HepG2 (cell line): ENCODE data around the gene C2. TPM values are rescaled to one million over a fixed set of nuclear protein-coding genes. Genes with fewer than 3 reads are reported as not detected.

ENCODE experiments used
- EED ChIP-seq: sonication (generic); formaldehyde crosslinking; IDR thresholded peaks from 2 replicates; pipeline ENCODE4 v1.5.0; 2020; ENCODE audit warnings: mild to moderate bottlenecking, missing genetic modification reagents
- FLYWCH1 ChIP-seq: sonication (generic); formaldehyde crosslinking; IDR thresholded peaks from 2 replicates; pipeline ENCODE4 v1.8.1; 2023; ENCODE audit warnings: mild to moderate bottlenecking, missing genetic modification reagents
- GABPB1 ChIP-seq: IDR thresholded peaks from 2 replicates; pipeline ENCODE4 v1.6.1; 2016; ENCODE audit warnings: mild to moderate bottlenecking, missing genetic modification reagents, moderate library complexity, missing compliant biosample characterization
- GLI4 ChIP-seq: sonication (generic); formaldehyde crosslinking; IDR thresholded peaks from 2 replicates; pipeline ENCODE4 v1.5.1; 2020; ENCODE audit warnings: missing genetic modification reagents, mild to moderate bottlenecking, moderate library complexity, borderline replicate concordance
- HNRNPL ChIP-seq: fragments of 200-400 bp; formaldehyde crosslinking; IDR thresholded peaks from 2 replicates; pipeline ENCODE4 v1.6.1; 2017; ENCODE audit warnings: mild to moderate bottlenecking, low read depth, low read length
- NR2F6 ChIP-seq, 2 experiments: IDR thresholded peaks; 2 replicates each; pipeline ENCODE4 v1.6.1; 2016; ENCODE audit warnings: antibody characterized with exemption in 1 of 2, mild to moderate bottlenecking in 1 of 2
- RBFOX2 ChIP-seq: fragments of 200-400 bp; formaldehyde crosslinking; IDR thresholded peaks from 2 replicates; pipeline ENCODE4 v1.6.1; 2017; ENCODE audit warnings: low read depth, mild to moderate bottlenecking, low read length
- SP2 ChIP-seq: sonication (generic); formaldehyde crosslinking; IDR thresholded peaks from 2 replicates; pipeline ENCODE4 v1.5.1; 2020; ENCODE audit warnings: mild to moderate bottlenecking, missing genetic modification reagents
- TEAD3 ChIP-seq: optimal IDR thresholded peaks from 2 replicates; pipeline ENCODE3; 2016; ENCODE audit warnings: borderline replicate concordance
- USF2 ChIP-seq, 2 experiments: sonication (generic) in 1 of 2; formaldehyde crosslinking in 1 of 2; IDR thresholded peaks; 2 replicates each; pipeline versions ENCODE4 v1.5.1 to v1.6.1; 2011 to 2020; ENCODE audit warnings: borderline replicate concordance in 1 of 2, low read depth in 1 of 2, low read length in 1 of 2, mild to moderate bottlenecking in 1 of 2, missing genetic modification reagents in 1 of 2, moderate library complexity in 1 of 2
- ZNF224 ChIP-seq: sonication (generic); formaldehyde crosslinking; IDR thresholded peaks from 2 replicates; pipeline ENCODE4 v1.5.0; 2020; ENCODE audit warnings: mild to moderate bottlenecking, missing genetic modification reagents
- ZNF235 ChIP-seq: sonication (generic); formaldehyde crosslinking; IDR thresholded peaks from 2 replicates; pipeline ENCODE4 v1.8.1; 2023; ENCODE audit warnings: mild to moderate bottlenecking, missing genetic modification reagents, borderline replicate concordance
- ZNF264 ChIP-seq: sonication (generic); formaldehyde crosslinking; IDR thresholded peaks from 2 replicates; pipeline ENCODE4 v1.4.0; 2020; ENCODE audit warnings: missing genetic modification reagents
- ZNF572 ChIP-seq: sonication (generic); formaldehyde crosslinking; IDR thresholded peaks from 2 replicates; pipeline ENCODE4 v1.5.1; 2020; ENCODE audit warnings: mild to moderate bottlenecking, missing genetic modification reagents
- ZNF768 ChIP-seq: sonication (generic); formaldehyde crosslinking; IDR thresholded peaks from 2 replicates; pipeline ENCODE4 v1.4.0; 2020; ENCODE audit warnings: missing genetic modification reagents
- polyA plus RNA-seq, 8 experiments: library from polyadenylated mRNA; depleted of rRNA in 3 of 8; stranded (reverse) in 7 of 8; unstranded in 1 of 8; fragments of >200 nt; fragmentation: Illumina TruSeq in 4 of 8; extraction: Trizol in 4 of 8; gene quantifications; 2 replicates each; pipeline versions ENCODE4 v1.2.1 to v1.2.3, GENCODE V29; 2011 to 2016; ENCODE audit warnings: low read depth in 4 of 8, missing spikeins in 1 of 8, mixed read lengths in 1 of 8; ENCODE audit not compliant: insufficient read depth in 1 of 8
- total RNA-seq, 5 experiments: library from RNA; depleted of rRNA; stranded (reverse); fragments of >200 nt; fragmentation: Illumina TruSeq; extraction: Trizol; gene quantifications; 2 replicates each; pipeline ENCODE4 v1.2.3, GENCODE V29; 2016; ENCODE audit warnings: low read depth in 1 of 5
- TF ChIP-seq, protein P1 (sequence below): sonication (generic); formaldehyde crosslinking; IDR thresholded peaks from 2 replicates; pipeline ENCODE4 v1.8.0; 2022; ENCODE audit warnings: mild to moderate bottlenecking, missing genetic modification reagents; ENCODE audit not compliant: insufficient replicate concordance
- TF ChIP-seq, protein P2 (sequence below): sonication (generic); formaldehyde crosslinking; IDR thresholded peaks from 2 replicates; pipeline ENCODE4 v1.8.0; 2022; ENCODE audit warnings: missing genetic modification reagents, mild to moderate bottlenecking, moderate library complexity, borderline replicate concordance
- TF ChIP-seq, protein P3 (sequence below): sonication (generic); formaldehyde crosslinking; conservative IDR thresholded peaks from 2 replicates; pipeline ENCODE4 v1.4.0; 2020; ENCODE audit warnings: missing genetic modification reagents
- TF ChIP-seq, protein P4 (sequence below): sonication (generic); formaldehyde crosslinking; IDR thresholded peaks from 2 replicates; pipeline ENCODE4 v1.4.0; 2020; ENCODE audit warnings: mild to moderate bottlenecking, low read depth, missing genetic modification reagents

The C2 gene
- total and polyA plus RNA-seq, 2 of the 13 experiments (the other 11 are each of a cell fraction or from before 2014, with no cell fraction given): 165 to 307 TPM

GRCh38 chr6:31947070-31947675 lies 19.7 kb downstream of the C2 start (continued):
- TF ChIP-seq GABPB1 (0 out of 2 replicates have a peak, but pooled peaks have one; percentile 12), ZNF224 (CRISPR knock-in tag) (peak; percentile 71; the same call in 1 of the 2 replicates), TEAD3 (CRISPR knock-in tag) (no peak), RBFOX2 (peak; percentile 72), NR2F6 (IDR thresholded peaks at IDR 0.05) (peak; percentile 69), NR2F6 (CRISPR knock-in tag; IDR thresholded peaks at IDR 0.05) (peak; percentile 53; the same call in 1 of the 2 replicates), SP2 (CRISPR knock-in tag) (peak; percentile 40), ZNF572 (peak; percentile 87), ZNF768 (CRISPR knock-in tag) (peak; percentile 59; the same call in 1 of the 2 replicates), ZNF235 (CRISPR knock-in tag) (no peak), USF2 (IDR thresholded peaks at IDR 0.05; ENCODE audit: low read depth, low read length) (no peak), USF2 (CRISPR knock-in tag; IDR thresholded peaks at IDR 0.05; ENCODE audit: borderline replicate concordance) (no peak), FLYWCH1 (CRISPR knock-in tag) (0 out of 2 replicates have a peak, but pooled peaks have one; percentile 52), EED (CRISPR knock-in tag) (peak; percentile 69), ZNF264 (0 out of 2 replicates have a peak, but pooled peaks have one; percentile 19), GLI4 (CRISPR knock-in tag) (no peak), HNRNPL (0 out of 2 replicates have a peak, but pooled peaks have one; percentile 79)
- TF ChIP-seq, protein P1, sequence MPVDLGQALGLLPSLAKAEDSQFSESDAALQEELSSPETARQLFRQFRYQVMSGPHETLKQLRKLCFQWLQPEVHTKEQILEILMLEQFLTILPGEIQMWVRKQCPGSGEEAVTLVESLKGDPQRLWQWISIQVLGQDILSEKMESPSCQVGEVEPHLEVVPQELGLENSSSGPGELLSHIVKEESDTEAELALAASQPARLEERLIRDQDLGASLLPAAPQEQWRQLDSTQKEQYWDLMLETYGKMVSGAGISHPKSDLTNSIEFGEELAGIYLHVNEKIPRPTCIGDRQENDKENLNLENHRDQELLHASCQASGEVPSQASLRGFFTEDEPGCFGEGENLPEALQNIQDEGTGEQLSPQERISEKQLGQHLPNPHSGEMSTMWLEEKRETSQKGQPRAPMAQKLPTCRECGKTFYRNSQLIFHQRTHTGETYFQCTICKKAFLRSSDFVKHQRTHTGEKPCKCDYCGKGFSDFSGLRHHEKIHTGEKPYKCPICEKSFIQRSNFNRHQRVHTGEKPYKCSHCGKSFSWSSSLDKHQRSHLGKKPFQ (CRISPR knock-in tag): peak; percentile 57
- TF ChIP-seq, protein P2, sequence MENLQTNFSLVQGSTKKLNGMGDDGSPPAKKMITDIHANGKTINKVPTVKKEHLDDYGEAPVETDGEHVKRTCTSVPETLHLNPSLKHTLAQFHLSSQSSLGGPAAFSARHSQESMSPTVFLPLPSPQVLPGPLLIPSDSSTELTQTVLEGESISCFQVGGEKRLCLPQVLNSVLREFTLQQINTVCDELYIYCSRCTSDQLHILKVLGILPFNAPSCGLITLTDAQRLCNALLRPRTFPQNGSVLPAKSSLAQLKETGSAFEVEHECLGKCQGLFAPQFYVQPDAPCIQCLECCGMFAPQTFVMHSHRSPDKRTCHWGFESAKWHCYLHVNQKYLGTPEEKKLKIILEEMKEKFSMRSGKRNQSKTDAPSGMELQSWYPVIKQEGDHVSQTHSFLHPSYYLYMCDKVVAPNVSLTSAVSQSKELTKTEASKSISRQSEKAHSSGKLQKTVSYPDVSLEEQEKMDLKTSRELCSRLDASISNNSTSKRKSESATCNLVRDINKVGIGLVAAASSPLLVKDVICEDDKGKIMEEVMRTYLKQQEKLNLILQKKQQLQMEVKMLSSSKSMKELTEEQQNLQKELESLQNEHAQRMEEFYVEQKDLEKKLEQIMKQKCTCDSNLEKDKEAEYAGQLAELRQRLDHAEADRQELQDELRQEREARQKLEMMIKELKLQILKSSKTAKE (CRISPR knock-in tag): peak; percentile 27; the same call in 1 of the 2 replicates
- TF ChIP-seq, protein P3, sequence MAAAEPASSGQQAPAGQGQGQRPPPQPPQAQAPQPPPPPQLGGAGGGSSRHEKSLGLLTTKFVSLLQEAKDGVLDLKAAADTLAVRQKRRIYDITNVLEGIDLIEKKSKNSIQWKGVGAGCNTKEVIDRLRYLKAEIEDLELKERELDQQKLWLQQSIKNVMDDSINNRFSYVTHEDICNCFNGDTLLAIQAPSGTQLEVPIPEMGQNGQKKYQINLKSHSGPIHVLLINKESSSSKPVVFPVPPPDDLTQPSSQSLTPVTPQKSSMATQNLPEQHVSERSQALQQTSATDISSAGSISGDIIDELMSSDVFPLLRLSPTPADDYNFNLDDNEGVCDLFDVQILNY (CRISPR knock-in tag): no peak
- TF ChIP-seq, protein P4, sequence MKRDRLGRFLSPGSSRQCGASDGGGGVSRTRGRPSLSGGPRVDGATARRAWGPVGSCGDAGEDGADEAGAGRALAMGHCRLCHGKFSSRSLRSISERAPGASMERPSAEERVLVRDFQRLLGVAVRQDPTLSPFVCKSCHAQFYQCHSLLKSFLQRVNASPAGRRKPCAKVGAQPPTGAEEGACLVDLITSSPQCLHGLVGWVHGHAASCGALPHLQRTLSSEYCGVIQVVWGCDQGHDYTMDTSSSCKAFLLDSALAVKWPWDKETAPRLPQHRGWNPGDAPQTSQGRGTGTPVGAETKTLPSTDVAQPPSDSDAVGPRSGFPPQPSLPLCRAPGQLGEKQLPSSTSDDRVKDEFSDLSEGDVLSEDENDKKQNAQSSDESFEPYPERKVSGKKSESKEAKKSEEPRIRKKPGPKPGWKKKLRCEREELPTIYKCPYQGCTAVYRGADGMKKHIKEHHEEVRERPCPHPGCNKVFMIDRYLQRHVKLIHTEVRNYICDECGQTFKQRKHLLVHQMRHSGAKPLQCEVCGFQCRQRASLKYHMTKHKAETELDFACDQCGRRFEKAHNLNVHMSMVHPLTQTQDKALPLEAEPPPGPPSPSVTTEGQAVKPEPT (CRISPR knock-in tag): no peak
